Stimulated activated CD4-positive, alpha-beta T cell treated with anti-CD3 and anti-CD28 coated beads, Interleukin-15, amount 100 ng/mL, for 24 hours (primary cell): Measurements from ENCODE around the gene CSTF2T.
"Not testable (repeated sequence)": the region's sequence is repeated elsewhere in the genome, so short reads cannot be mapped to it uniquely, and the experiment has no call there.

Experiments
- DNase-seq: peaks from one replicate; pipeline ENCODE4 v3.0.0-alpha.2; 2020

CSTF2T gene

DNA sequence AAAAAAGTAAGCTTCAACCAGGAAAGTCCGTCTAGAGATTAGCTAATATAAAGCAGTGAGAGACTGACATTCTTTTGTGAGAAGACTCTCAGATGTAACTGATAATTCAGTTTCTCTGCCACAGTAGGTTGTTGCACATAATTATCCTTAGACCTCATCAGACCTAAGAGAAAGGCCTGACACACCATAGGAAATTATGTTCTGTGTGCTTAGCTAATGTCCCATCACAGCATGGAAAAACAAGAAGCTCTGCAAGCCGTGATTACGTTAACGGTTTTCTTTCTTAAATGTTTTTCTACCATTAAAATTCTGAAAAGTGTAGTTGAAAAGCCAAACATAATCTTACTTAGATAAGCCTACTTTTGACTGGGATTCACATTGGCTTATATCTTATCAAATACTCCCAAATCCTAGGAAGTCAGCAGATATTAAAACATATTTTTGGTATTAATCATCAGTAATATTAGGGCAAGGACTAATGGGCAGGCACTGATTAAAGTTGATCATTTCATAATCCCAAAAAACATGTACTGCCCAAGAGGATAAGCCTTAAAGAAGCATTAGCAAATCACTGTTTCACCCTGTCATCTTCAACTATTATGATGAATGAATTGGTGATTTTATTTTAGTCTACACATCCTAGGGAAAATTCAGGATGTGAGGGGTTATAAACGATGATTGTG, 5.2 kb downstream of the CSTF2T start:
- no peak for DNase-seq

DNA sequence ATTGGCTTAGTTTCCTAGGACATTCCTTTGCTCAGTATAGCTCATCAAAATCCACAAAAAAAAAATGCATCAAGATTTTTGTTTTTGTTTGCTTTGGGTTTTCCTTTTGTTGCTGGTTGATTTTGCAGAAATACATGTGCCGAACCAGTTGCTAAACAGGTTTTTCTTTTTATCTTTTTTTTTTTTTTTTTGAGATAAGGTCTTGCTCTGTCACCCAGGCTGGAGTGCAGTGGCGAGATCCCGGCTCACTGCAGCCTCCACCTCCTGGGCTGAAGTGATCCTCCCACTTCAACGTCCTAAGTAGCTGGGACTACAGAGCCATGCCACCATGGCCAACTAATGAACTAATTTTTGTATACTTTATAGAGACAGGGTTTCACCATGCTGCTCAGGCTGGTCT, 8.3 kb downstream of the CSTF2T start:
- DNase-seq, result no peak

DNA sequence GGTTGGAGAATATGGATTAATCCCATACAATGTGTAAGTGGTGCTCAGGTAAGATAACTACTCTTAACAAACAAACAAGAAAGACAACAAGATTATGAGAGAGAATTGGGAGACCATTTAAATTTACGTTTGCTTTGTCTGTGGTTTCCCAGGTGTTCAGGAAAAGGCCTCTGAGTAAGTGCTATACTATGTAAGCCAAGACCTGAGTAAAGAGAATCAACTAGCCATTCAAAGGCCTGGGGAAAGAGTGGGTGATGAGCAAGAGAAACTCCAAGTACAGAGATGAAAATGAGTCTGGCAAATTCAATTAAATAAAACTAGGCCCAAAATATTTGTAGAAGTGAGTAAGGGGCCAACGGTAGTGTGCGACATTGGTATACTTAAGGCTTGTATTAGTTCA, 9.9 kb downstream of the CSTF2T start:
- DNase-seq, result no peak

DNA sequence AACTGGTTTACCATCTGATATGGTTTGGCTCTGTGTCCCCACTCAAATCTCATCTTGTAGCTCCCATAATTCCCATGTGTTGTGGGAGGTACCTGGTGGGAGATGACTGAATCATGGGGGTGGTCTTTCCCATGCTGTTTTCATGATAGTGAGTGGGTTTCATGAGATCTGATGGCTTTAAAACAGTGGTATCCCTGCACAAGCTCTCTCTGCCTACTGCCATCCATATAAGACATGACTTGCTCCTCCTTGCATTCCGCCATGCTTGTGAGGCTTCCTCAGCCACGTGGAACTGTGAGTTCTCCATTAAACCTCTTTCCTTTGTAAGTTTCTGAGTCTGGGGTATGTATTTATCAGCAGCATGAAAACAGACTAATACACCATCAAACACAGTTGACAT, 10.6 kb downstream of the CSTF2T start:
- DNase-seq, result not testable (repeated sequence)

DNA sequence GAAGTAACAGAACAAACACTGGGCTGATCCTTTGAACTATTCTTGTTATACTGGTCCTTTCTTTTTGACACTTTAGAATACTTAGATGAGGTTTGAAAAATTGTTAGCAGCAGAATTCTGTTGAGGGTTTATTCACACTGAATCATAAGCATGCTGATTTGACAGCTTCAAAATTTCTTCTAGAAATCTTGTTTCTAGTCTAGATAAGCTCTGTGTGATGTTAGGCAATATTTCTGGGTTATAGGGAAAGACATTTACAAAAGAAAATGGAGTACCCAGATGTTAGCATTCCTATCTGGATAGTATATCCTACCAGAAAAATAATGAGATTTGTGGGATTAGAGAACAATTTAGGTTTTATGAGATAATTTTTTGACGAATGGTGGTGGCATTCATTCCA, 12.1 kb downstream of the CSTF2T start:
- DNase-seq, result no peak

DNA sequence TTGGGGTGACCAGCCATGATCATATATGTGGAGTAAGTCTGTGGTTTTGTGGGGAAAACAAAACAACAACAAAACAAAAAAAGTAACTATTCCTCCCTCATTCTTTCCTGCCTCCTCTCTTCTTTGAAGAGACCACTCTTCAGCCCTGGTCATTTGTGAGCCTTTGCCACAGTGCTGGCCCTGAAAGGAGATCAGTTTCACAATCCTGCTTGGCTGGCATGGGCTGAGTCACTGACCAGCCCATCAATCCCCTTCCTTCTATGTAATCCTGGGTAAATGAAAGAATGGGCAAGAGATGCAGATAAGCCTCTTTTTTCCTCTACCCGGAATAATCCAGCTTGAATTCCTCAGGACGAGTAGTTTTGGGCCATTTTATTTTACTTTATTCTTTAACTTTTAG, 13.6 kb downstream of the CSTF2T start:
- DNase-seq, result no peak

DNA sequence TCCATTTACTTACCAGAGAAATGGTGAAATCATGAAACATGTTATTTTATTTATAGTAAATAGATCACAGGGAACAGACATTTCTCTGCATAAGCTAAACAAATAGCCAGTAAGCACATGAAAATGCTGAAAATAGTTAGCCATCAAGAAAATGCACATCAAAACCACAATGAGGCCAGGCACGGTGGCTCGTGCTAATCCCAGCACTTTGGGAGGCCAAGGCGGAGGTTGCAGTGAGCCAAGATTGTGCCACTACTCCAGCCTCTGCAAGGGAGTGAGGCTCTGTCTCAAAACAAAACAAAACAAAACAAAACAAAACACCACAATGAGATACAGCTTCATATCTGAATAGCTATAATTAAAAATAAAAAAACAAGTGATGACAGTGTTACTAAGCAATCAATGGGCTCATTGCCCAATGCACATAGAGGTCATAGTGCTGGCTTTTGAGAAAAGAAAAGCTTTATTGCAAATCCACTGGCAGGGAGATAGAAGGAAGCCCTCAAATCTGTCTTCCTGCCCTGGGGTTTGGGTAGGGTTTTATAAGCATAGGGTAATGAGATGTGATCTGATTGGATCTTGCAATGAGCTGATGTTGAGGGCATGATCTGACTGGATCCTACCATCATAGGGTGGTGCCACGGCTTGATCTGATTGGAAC, 16.2 kb downstream of the CSTF2T start:
- DNase-seq, result no peak

DNA sequence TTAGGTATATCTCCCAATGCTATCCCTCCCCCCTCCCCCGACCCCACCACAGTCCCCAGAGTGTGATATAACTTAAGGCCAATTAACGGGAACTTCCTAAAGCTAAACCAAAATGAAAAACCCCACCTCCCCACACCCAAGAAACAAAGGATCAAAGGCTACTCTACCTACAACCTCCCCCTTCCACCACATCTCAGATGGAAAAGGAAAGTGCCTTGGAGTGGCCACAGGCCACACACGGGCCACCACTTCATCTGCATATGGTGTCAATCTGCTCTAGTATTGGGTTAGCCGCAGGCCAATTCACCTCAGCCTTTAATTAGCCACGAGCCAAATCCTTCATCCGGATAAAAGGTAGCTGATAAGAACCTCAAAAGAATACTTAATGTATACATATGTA, 19.6 kb downstream of the CSTF2T start:
- no peak for DNase-seq

DNA sequence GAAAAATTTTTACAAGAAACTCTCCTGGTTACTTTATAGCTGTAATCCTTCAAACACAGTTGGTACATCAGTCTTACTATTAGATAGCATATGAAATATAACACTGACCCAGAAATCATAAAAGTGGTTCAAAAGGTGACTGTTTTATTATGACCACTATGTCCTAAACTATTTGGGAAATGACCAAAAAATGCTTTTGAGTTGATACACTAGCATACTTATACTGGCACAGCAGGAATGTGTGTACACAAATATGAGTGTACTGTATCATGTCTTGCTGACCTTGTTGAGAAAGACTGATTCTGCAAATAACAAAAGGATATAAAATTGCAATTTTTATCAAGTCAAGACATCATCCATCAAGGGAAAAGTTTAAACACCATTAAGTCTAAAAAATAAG, 24.3 kb downstream of the CSTF2T start:
- no peak for DNase-seq

DNA sequence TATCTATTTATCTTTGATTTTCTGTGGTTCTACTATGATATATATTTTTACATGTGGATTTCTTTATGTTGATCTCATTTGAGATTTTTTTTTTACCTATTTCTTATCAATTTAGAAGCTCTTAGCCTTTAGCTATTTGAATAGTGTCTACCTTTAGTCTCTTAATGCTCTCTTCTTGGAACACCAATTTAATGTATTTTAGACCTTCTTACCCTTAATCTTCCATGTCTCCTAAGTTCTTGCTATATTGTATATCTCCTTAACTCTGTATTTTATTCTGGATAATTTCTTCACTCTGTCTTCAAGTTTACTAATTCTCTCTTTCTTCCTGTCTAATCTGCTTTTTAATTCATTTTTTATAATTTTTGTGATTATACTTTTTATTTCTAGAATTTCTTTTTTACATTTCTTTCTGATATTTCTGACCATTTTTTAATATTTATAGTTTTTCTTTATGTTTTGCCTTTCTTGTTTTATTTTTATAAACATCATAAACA, 27.3 kb downstream of the CSTF2T start:
- DNase-seq, result no peak

DNA sequence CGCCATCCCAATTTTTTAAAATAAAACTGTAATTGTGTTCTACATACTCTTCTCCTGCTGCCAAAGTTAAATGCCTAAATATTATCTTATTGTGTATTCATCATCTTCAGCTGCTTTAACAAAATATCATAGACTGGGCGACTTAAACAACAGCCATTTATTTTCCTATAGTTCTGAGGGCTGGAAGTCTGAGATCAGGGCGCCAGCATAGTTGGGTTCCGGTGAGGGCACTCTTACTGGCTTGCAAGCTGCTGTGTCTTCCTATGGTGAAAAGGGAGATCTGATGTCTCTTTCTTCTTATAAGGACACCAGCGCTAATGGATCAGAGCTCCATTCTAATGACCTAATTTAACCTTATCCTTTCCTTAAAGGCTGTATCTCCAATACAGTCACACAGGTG, 30.4 kb downstream of the CSTF2T start:
- no peak for DNase-seq

DNA sequence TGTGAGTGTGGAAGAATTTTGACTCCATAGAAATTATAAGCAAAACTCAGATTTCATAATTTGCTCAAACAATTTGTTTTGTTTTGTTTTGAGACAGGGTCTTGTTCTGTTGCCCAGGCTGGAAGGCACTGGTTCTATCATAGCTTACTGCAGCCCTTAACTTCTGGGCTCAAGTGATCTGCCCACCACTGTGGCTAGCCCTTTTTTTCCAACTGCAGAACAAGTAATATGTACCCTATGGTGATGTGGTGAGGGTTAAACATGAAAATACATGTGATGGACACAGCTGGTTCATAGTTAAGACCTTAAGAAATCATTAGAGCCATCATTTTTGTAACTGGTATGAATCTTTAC, 31.1 kb downstream of the CSTF2T start:
- DNase-seq, result no peak

DNA sequence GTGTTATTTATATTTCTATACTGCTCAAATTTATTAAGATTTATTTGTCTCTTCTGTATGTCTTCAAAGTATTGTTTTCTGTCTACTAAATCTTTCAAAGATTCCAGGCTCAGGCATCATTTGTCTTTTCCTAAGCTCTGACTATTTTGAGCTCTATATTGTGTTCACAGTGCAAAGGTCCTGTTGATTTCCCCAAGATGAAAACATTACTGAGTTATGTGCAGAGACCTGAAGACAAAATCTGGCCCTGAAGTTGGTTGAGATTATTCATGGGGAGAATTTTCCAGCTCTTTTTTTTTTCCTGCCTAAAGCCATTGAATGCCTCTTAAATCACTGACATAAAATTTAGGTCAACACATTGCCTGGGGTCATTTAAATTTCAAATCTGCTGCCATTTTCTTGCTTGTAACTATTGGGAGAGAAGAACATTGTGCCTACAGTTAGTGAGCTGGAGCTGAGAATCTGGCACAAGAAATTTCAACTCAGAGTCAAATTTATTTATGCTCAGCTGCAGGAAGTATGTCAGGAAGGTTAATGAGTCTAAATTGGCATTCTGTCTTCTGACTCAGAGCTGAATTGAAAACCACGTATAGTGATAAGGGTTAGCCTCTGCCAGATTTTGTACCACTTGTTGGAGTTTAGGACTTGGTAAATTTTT, 31.6 kb downstream of the CSTF2T start:
- DNase-seq, result no peak

DNA sequence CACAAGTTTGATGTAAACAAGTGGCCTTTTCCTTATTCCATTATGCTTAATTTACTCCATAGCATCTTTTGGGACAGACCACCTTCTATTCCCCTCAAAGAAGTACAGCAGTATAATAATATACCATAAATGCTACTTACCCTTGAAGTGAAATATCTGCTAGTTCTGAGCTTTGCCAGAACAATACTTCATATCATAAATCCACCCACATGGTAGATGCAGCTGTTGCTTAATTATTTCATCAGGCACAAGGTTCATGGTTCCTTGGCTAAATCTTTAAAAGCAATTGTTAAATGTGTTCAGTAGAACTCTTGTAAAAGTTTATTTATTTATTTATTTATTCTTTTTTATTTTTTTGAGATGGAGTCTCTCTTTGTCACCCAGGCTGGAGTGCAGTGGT, 32.9 kb downstream of the CSTF2T start:
- no peak for DNase-seq

DNA sequence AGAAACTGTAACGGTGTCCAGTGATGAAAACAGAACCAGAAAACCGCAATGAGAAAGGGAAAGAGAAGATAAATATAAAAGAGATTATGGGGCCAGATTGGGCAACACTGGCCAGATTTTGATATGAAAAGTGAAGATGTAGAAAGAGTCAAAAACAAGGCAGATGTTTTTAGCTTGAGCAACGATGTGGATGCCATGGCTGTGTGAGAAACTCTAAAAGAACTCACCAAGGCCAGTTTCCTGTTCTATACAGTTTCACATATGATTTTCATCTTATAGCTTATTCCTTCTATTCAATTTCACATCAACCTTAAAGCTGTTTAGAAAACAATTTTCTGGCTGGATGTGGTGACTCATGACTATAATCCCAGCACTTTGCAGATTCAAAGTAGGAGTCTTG, 36.3 kb downstream of the CSTF2T start:
- DNase-seq, result no peak

DNA sequence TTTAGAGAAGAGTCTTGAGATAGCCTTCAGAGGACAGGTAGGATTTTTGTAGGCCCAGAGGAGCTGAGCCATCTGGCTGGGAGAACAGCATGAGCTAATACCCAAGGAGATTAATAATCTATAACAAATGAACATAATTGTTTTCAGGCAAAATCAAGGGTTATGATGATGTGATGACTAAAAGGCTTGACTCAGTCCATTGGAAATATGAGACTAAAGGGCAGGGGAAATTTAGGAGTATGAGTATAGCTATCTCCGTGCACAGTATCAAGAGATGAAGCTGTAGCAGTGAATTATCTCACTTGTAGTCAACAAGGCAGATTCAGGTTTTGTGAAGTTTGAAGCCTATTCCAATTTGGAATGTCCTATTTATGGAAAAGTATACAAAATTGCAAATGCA, 40.1 kb downstream of the CSTF2T start:
- DNase-seq, result no peak

DNA sequence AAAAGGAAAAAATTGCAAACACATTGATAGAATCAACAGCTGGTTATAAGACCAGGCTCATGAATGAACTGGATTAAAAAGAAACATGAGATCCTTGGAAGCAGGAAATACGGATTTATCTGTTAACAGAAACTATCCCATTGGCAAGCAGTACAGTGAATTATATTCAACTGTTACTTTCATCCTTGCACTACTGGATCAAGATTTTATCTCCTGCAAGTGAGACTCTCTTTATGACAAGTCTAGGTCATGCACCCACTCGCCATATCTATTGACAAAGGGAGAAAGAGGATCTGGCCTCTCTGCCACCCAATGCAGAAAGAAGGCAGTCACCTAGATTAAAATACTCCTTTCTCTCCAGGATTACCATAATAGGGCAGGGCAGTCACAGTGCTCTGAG, 41.4 kb downstream of the CSTF2T start:
- no peak for DNase-seq

DNA sequence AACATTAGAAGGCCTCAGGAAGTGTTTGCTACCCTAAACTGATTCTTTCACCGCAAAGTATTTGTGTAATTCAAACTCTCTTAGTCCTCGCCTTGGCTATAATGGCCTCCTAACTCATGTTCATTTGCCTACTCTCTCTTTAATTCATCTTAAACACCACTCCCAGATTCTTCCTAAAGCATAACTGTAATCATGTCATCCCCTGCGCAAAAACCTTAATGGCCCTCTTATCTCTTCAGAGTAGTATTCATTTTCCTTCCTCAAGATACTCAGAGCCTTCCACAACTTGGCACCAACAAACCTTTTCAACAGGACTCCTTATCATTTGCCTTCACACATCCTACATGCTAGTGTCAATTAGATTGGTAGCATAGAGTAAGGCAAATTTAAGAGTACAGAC, 42.9 kb downstream of the CSTF2T start:
- DNase-seq, result no peak

DNA sequence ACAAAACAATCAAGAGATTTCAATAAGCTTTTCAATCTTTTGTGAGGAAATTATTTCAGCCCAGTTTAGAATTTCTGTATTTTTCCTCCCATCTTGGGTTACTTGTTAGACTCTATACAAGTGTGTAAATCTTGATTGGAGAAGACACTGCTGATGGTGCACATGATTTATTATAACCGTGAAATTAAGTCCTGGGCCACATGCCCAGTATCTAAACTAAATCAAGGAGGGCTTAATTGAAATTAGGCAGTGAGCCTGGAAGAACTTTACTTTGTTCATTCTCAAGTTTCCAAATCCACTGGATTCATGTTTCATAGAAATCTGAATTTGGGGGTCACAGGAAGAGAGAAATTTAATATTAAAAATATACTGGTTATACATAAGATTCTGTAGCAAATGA, 44.5 kb downstream of the CSTF2T start:
- no peak for DNase-seq

DNA sequence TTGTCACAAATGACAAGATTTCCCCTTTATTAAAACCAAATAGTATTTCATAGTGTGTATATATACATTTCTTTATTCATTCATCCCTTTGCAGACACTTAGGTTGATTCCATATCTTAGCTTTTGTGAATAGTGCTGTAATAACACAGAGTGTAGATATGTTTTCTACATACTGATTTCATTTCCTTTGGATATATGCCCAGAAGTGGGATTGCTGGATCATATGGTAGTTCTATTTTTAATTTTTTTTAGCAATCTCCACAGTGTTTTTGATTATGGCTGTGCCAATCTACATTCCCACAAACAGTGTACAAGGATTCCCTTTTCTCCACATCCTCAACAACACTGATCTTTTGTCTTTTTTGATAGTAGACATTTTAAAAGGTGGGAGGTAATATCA, 46.4 kb downstream of the CSTF2T start:
- DNase-seq, result no peak

DNA sequence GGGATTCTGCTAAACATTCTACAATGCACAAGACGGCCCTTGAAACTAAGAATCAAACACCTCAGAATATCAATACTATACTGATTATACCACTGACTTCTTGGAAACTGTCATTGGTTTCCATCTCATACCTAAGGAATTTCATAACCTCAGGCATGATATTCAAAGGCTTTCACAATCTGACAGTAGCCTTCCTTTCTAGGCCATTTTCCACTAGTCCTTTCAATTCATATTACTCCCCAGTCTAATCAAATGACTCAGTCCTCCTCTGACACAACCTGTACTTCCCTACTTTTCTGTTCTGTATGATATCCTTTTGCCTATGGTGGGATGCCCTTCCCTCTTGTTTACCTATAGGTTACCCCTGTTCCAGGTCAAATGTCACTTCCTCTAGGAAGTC, 48.3 kb downstream of the CSTF2T start:
- no peak for DNase-seq

DNA sequence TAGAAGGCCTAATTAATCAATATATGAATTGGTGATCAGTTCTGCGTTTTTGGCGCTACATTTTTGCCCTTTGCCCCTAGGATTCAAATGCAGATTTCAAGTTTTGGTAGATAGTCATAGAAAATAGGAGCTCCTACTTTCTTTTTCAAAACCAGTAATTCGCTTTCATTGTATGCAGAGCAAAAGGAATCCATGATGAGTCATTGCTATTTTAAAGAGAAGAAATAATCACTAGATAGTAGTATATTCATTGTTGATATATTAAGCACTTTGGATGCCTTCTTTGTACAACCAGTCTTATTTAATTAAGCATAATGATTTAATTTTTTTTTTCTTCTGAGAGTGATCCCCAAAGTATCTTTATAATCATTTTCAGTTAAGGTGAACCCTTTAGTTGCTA, 50.3 kb downstream of the CSTF2T start:
- no peak for DNase-seq
